Kasumi-1 (cell line): Measurements from ENCODE around the gene NIF3L1.
A peak's percentile ranks its signal among the peaks of the same experiment; 100 is the strongest.
"Not testable (repeated sequence)": the region's sequence is repeated elsewhere in the genome, so short reads cannot be mapped to it uniquely, and the experiment has no call there.

Experiments
- DNase-seq, 2 experiments: peaks; one replicate each; lab custom pipeline; 2025; lab: John Stamatoyannopoulos, UW

NIF3L1 gene

GRCh38 chr2:200873560-200873959 is 15.6 kb upstream of the NIF3L1 start:
- no peak for DNase-seq

DNA sequence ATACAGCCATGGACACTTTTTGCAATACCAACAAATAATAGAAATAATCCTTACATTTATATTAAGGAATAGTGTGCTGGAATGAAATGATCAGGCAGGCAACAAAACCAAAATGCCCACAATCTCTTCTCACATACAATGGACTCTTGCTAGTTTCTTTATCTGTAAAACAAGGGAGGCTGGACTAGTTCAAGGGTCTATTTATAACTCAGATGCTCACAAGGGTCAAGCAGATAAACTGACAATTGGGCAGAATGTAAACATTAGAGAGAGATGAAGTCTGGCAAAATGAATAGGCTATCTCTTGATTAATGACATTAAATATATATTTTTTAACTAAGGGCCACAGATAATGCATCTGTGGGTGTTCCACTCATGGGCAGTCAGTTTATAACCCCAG is 11.7 kb upstream of the NIF3L1 start:
- DNase-seq: no peak

DNA sequence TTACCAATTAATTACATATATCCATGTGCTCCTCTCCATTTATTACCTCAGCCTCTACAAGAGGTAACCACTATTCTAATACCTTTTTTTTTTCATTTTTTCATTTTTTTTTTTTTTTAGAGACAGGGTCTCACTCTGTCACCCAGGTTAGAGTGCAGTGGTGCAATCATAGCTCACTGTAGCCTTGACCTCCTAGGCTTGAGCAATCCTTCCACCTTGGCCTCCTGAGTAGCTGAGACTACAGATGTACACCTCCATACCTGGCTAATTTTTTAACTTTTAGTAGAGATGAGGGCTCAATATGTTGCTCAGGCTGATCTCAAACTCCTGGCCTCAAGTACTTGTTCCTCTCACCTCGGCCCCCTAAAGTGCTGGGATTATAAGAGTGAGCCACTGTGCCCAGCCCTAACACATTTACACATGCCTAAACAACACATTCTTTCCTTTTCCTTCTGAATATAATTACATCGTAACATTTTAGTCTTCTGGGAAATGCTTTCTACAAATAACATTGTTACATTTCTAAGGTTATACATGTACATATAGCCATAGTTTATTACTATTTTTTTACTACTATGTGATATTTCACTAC is 10.8 kb upstream of the NIF3L1 start:
- no peak for DNase-seq

- DNase-seq: not testable (repeated sequence)
Measured at GRCh38 chr2:200881715-200882249, 7.4 kb upstream of the NIF3L1 start.

- DNase-seq: no peak
Measured at GRCh38 chr2:200899482-200899881, 10.3 kb downstream of the NIF3L1 start.

GRCh38 chr2:200901459-200902072 is 12.4 kb downstream of the NIF3L1 start:
- peak; percentile 100 for DNase-seq

- peak; percentile 91 to 93 for DNase-seq
Measured at GRCh38 chr2:200905618-200906296, 16.6 kb downstream of the NIF3L1 start.

DNA sequence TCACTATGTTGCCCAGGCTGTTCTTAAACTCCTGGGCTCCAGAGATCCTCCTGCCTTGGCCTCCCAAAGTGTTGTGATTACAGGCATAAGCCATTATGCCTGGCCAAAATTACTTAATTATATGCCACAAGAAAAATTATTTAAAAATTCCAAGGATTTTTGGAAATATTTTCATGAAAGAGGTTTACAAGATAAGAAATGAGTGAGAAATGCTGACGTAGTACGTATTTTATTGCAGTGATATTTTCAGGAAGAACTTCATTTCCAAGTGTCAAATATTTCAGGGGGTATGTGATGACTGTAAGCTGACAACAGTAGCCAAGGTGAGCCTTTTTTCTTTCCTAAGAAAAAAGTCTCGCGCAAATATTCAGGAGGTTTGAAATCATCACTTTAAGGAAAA is 20.8 kb downstream of the NIF3L1 start:
- DNase-seq: no peak

- no peak for DNase-seq
Measured at GRCh38 chr2:200913654-200914053, 24.5 kb downstream of the NIF3L1 start.

DNA sequence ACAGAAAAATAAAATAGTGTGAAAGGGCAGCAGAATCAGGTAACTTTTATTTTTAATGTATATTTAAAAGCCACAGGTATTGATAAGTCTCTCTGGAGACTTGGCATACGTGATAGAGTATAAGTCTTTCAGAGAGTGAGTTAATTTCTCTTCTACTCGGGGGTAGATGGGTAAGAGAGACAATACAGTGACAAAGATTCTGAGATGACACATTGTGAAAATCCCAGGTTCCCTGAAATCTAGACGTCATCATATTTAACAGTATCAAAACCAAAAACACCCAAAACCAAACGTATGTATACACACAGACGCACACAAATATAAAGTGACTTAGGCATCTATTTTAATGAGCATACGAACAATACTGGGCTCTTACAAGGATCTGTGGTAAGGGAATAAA is 33.3 kb downstream of the NIF3L1 start:
- no peak for DNase-seq

DNA sequence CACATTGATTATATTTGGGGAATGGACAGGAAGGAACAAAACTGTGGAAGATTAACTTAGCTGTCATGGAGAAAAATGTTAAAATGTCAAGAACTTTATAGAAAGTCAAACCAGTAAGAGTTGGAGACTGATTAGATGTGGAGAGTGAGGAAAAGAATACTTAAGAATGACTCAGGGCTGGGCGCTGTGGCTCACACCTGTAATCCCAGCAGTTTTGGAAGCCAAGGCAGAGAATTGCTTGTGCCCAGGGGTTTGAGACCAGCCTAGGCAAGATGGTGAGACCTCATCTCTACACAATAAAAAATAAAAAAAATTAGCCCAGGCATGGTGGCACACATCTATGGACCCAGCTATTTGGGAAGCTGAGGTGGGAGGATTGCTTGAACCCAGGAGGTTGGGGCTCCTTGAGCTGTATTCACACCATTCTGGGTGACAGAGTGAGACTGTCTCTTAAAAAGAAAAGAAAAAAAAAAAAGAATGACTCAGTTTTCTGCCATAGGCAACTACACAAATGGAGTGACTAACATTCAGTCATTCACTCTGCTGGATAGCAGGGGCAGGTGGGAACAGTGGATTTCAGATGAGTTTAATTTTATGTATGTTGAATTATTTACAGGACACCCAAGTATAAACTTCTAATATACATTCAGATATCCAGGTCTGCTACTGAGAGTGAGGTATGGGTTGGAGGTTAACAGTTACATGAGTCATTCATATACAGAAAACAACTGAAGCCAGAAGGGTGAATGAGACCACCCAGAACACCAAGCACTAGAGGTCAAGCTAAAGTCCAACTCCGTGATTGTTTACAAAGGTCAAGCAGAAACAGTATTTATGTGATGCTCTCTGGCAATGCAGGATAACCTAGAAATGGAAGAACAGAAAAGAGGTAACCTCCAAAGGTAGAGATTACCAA is 40.4 kb downstream of the NIF3L1 start:
- DNase-seq: no peak

DNA sequence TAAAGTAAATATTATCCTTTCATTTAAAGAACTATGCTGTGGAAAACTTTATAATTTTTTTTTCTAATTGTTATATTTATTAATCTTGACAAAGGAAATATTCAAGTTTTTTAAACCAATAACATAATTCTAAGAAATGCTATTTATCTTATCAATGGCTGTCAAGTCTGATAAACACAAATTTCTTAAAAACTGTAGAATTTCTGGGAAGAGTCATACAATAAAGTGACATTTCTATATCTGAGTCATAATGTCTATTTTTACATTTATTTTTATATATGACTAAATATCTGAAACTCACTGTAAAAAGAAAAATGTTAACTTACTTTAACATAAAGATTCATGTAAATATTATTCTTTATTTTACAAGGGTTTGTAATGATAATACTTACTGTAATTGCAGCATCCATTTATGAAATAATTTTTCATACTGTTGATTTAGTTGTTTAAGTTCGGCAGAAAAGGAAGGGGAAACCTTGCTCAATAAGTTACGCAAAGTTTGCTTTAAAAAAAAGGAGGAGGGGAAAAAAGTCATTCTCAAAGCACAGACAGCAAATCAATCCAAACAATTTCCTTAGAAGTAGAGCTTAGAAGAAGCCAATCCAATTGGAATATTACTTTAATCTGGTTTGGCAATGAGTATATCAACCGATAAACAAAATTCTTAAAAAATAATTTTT is 41.9 kb downstream of the NIF3L1 start:
- no peak for DNase-seq

- no peak for DNase-seq
Measured at GRCh38 chr2:200939832-200940231, 50.7 kb downstream of the NIF3L1 start.

DNA sequence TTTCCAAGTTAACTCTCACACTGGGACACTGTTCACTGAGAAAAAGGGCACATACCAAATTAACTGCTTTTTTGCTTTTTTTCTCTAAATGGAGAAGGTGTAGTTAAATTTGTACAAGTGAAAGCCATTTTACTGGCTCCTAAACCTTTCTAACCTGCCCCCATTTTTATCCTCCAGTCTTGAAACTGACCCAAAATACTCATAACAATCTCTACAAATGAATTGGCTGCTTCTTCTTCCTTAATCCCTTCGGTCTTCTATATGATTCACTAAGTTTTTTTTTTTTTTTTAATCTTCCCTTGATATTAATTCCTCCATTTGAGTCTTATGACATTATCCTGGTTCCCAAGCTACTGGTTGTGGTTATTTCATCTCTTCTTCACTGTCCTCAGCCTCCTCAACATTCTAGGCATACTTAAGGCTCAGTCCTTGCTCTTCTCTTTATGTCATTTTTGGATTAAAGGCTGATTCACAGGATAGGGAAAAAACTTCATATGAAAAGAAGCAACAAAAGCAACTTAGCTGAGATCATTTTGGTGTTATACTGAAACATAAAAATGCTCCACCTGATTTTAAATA is 54.4 kb downstream of the NIF3L1 start:
- DNase-seq: no peak

- no peak for DNase-seq
Measured at GRCh38 chr2:200944467-200945394, 55.6 kb downstream of the NIF3L1 start.

- DNase-seq: no peak
Measured at GRCh38 chr2:200945395-200945729, 56.2 kb downstream of the NIF3L1 start.

GRCh38 chr2:200950378-200950777 is 61.2 kb downstream of the NIF3L1 start:
- DNase-seq: no peak
